IPS-15b (cell line): Measurements from ENCODE around the gene COQ5.
"Not testable (repeated sequence)": the region's sequence is repeated elsewhere in the genome, so short reads cannot be mapped to it uniquely, and the experiment has no call there.

Experiments
- H3K27me3 ChIP-seq: one replicate; pipeline ENCODE4 v1.6.1; 2013; ENCODE audit warnings: low read length; ENCODE audit not compliant: control insufficient read depth, insufficient read depth
- H3K36me3 ChIP-seq: one replicate; pipeline ENCODE4 v1.6.1; 2013; ENCODE audit warnings: low read length; ENCODE audit not compliant: control insufficient read depth, insufficient read depth
- H3K4me1 ChIP-seq: one replicate; pipeline ENCODE4 v1.6.1; 2013; ENCODE audit warnings: mild to moderate bottlenecking, low read length; ENCODE audit not compliant: control insufficient read depth, insufficient read depth
- H3K4me3 ChIP-seq: one replicate; pipeline ENCODE4 v1.5.1; 2013; ENCODE audit warnings: low read depth, low read length
- H3K9ac ChIP-seq: one replicate; pipeline ENCODE4 v1.6.1; 2013; ENCODE audit warnings: low read depth, mild to moderate bottlenecking, low read length
- H3K9me3 ChIP-seq: one replicate; pipeline ENCODE4 v1.6.1; 2013; ENCODE audit warnings: mild to moderate bottlenecking, low read length; ENCODE audit not compliant: control insufficient read depth, insufficient read depth

Gene COQ5

DNA sequence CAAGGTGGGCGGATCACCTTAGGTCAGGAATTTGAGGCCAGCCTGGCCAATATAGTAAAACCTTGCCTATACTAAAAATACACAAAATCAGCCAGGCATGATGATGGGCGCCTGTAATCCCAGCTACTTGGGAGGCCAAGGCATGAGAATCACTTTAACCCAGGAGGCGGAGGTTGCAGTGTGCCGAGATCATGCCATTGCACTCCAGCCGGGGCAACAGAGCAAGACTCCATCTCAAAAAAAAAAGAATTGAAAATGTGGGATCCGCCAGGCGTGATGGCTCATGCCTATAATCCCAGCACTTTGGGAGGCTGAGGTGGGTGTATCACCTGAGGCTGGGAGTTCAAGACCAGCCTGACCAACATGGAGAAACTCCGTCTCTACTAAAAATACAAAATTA lies 9.6 kb downstream of the COQ5 start:
- not testable (repeated sequence) for H3K9me3 ChIP-seq, H3K4me3 ChIP-seq, H3K4me1 ChIP-seq, H3K36me3 ChIP-seq, H3K27me3 ChIP-seq, H3K9ac ChIP-seq

DNA sequence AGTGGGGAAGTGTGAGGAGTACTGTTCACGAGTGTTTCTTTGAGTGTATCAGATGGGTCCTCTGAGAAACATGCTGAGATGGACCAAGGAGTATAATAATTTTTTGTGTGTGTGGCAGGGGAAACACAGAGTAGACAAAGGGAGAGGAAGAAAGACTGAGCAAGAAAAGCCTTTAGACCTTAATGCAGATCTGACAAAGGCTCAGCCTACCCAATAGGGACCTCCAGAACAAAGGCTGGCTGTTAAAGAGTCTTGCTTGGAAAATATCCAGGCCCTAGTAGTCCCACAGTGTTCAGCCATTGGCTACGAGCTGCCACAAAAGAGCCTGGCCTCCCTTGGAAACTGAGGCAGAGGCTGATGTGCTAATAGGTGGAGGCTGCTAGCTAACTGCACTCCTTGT lies 13.5 kb downstream of the COQ5 start:
- H3K4me1 ChIP-seq, result no peaks in the 10 kb centered on the region
- H3K9me3 ChIP-seq, result no peaks in the 10 kb centered on the region
- H3K9ac ChIP-seq, result no peak overlapping the region
- H3K27me3 ChIP-seq, result no peaks in the 10 kb centered on the region
- no peak overlapping the region for H3K4me3 ChIP-seq
- peaks cover 11% of the 10 kb centered on the region for H3K36me3 ChIP-seq

- no peaks in the 10 kb centered on the region for H3K4me1 ChIP-seq
- no peak overlapping the region for H3K9ac ChIP-seq
- no peaks in the 10 kb centered on the region for H3K27me3 ChIP-seq
- no peaks in the 10 kb centered on the region for H3K9me3 ChIP-seq
- peaks cover 15% of the 10 kb centered on the region for H3K36me3 ChIP-seq
- H3K4me3 ChIP-seq, result no peak overlapping the region
Measured at GRCh38 chr12:120514002-120514401, 15.0 kb downstream of the COQ5 start.

GRCh38 chr12:120508537-120508936 lies 20.4 kb downstream of the COQ5 start:
- Histone ChIP-seq H3K27me3 (no peaks in the 10 kb centered on the region), H3K4me1 (peaks cover 7% of the 10 kb centered on the region), H3K4me3 (no peak overlapping the region), H3K9ac (no peak overlapping the region), H3K36me3 (peaks cover 4% of the 10 kb centered on the region), H3K9me3 (no peaks in the 10 kb centered on the region)

GRCh38 chr12:120504587-120504986 lies 24.4 kb downstream of the COQ5 start:
- no peaks in the 10 kb centered on the region for H3K27me3 ChIP-seq
- H3K4me1 ChIP-seq, result peaks cover 7% of the 10 kb centered on the region
- no peak overlapping the region for H3K4me3 ChIP-seq
- H3K9me3 ChIP-seq, result no peaks in the 10 kb centered on the region
- no peaks in the 10 kb centered on the region for H3K36me3 ChIP-seq
- no peak overlapping the region for H3K9ac ChIP-seq

- H3K9me3 ChIP-seq, result no peaks in the 10 kb centered on the region
- peaks cover 6% of the 10 kb centered on the region for H3K36me3 ChIP-seq
Measured at GRCh38 chr12:120500581-120500980, 28.4 kb downstream of the COQ5 start.

DNA sequence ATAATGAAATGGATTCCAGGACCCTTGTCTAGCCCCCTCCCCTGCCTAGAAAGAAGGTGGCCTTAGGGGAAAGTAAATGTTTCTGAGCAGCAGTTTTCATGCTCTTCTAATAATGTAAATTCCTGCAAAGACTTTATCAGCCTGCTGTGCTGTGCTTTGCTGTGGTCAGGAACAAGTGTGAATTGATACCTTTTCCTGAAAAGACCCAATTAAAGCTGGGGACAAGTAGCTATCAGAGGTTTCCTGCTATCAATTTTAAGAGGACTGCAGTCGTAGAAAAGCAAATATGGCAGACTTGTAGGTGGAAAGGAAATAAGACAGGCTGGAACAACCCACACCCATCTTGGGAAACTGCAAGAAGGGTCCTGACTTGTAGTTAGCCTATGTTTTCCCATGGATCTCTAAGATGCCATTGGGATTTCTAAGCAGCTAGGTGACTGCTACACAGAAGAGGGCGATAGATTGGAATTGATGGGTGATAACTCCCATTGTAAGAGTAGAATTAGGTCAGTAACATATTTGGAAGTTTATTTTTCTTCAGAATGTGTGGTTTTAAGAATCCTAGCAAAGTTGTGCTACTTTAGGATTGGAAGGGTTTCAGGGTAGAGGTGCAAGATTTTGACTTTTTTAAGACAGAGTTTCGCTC lies 30.0 kb downstream of the COQ5 start:
- Histone ChIP-seq H3K9me3 (no peaks in the 10 kb centered on the region), H3K36me3 (peaks cover 6% of the 10 kb centered on the region), H3K4me1 (peaks cover 11% of the 10 kb centered on the region), H3K9ac (no peak overlapping the region), H3K4me3 (no peak overlapping the region), H3K27me3 (no peaks in the 10 kb centered on the region)

More at GRCh38 chr12:120500581-120500980, 28.4 kb downstream of the COQ5 start:
- no peak overlapping the region for H3K4me3 ChIP-seq
- no peak overlapping the region for H3K9ac ChIP-seq
- peaks cover 12% of the 10 kb centered on the region for H3K4me1 ChIP-seq
- no peaks in the 10 kb centered on the region for H3K27me3 ChIP-seq

DNA sequence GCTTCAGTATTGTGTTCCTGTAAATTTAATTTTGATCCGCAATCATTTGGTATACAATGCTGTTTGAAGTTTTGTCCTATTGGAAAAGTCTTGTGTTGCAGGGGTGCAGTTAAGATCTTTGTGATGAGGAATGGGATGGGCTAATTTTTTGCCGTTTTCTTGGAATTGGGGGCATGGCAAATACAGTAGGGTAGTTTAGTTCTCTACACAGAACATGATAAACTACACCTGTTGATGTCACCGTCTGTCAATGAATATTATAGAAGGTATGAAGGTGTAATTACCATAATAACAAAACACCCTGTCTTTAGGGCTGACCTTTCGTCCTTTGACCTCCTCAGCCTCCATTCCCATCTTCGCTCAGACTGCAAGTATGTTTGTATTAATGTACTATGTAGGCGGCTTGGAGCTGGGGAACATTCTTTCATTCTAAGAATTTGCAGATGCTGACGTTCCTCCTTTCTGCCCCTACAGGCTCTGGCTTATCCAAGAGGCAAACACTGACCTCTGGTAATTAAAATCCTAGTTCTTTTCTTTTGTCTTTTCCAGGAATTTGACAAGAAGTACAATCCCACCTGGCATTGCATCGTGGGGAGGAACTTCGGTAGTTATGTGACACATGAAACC lies 31.3 kb downstream of the COQ5 start:
- Histone ChIP-seq H3K4me1 (peaks cover 10% of the 10 kb centered on the region), H3K36me3 (peaks cover 6% of the 10 kb centered on the region), H3K9me3 (no peaks in the 10 kb centered on the region)

GRCh38 chr12:120496413-120497340 lies 32.3 kb downstream of the COQ5 start:
- peaks cover 6% of the 10 kb centered on the region for H3K36me3 ChIP-seq
- H3K27me3 ChIP-seq, result no peaks in the 10 kb centered on the region
- peak overlapping the region; percentile 81 for H3K4me3 ChIP-seq
- H3K9ac ChIP-seq, result peak overlapping the region; percentile 68
- no peaks in the 10 kb centered on the region for H3K9me3 ChIP-seq
- H3K4me1 ChIP-seq, result peaks cover 10% of the 10 kb centered on the region

More for the DNA sequence above, 31.3 kb downstream of the COQ5 start:
- no peak overlapping the region for H3K9ac ChIP-seq
- H3K27me3 ChIP-seq, result no peaks in the 10 kb centered on the region
- peak overlapping the region; percentile 81 for H3K4me3 ChIP-seq

- H3K4me3 ChIP-seq, result peak within 1 kb of the TSS; percentile 91
- H3K9me3 ChIP-seq, result no peaks in the 10 kb centered on the region
- H3K4me1 ChIP-seq, result peaks cover 10% of the 10 kb centered on the region
- no peaks in the 10 kb centered on the region for H3K27me3 ChIP-seq
- H3K9ac ChIP-seq, result peak within 1 kb of the TSS; percentile 68
- H3K36me3 ChIP-seq, result peaks cover 9% of the 10 kb centered on the region
Measured at GRCh38 chr12:120495731-120496412, 33.1 kb downstream of the COQ5 start, which contains the start of gene DYNLL1. DYNLL1 (plus strand) TSS chr12:120496113; CDS start chr12:120496422, 309 bp downstream.

GRCh38 chr12:120495186-120495730 lies 33.7 kb downstream of the COQ5 start:
- peaks cover 9% of the 10 kb centered on the region for H3K36me3 ChIP-seq
- no peaks in the 10 kb centered on the region for H3K9me3 ChIP-seq
- peak overlapping the region; percentile 91 for H3K4me3 ChIP-seq
- H3K9ac ChIP-seq, result peak overlapping the region; percentile 65
- H3K4me1 ChIP-seq, result peaks cover 10% of the 10 kb centered on the region
- H3K27me3 ChIP-seq, result no peaks in the 10 kb centered on the region
